SHP77 treated with DMSO at 0.1 percent for 48 hours (cell line): ENCODE results near the gene SPOP.

Experiments used
- DNase-seq: peaks from one replicate; lab custom pipeline; 2025; lab: John Stamatoyannopoulos, UW

Gene SPOP

DNA sequence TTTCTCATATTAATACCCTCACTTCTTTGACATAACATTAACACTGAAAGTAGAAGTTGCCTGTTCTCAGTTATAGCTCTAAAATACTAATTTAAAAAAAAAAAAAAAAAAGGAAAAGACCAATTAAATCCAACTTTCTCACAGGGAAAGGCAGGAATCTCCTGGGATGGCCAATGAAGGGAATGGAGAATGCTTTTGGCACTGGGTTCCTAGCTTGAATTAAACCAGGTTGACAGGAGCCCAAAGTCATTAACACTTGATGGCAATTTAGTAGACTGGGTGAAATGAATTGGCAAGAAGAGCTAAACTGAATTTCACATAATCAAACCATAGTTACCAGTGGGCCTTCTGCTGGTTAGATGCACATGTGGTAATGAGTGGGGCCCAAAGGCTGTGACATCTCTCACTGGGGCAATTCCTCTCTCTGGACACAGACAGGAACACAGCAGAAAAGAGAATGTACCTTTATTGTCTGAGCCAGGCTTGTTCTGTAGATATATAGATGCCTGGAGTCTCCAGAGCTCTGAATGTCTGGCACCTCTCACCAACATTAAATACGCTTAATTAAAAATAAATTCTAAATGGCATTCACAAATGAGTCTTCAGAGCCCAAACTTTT, 64.6 kb downstream of the SPOP start:
- DNase-seq, result no peak

DNA sequence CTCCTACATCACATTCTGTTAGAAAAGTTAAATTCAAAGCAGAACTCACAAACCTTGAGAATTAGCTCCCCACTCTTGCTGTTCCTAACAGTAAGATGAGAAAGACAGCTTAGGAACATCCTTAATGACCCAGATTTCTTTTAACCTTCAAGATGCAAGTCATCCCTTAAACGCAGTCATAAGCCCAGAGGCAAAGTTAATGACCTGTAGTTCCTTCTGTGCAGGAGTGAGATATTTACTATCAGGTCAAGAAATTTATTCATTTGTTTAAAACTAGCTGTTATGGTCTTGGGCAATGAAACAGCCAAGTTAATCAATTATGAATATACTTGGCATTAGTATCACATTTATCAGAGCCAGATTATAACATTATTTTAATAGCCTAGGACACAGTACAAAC, 65.2 kb downstream of the SPOP start:
- no peak for DNase-seq

DNA sequence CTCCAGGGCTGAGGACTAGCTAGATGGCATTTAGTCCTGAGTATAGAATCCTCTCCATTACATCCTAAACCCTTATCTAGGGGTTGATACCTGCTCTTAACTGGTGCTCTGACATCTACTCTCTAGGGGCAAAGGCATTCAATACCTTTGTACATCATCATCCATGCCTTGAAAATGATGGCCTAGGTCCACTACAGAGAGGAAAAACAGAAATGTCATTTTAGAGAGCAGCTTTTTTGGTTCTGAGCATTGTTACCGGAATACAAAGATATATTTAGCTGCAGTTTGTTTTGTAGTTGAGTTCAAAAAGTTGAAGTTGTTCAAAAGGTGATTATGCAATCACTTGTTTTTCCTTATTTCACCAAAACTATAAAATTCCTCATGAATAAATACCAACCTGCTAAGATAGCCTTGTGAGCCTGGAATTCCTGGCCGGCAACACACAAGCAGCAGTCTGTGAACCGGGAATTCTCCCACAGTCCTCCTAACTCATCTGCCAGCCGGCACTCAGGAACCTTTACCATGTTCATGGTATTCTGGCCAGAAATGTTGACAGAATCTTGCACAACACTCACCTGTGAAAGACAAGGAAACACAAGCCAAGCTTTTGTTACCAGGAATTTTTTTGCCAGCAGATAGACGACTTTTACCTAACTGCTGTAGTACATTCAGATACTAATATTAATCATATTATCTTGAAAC, 66.9 kb downstream of the SPOP start:
- DNase-seq, result no peak

DNA sequence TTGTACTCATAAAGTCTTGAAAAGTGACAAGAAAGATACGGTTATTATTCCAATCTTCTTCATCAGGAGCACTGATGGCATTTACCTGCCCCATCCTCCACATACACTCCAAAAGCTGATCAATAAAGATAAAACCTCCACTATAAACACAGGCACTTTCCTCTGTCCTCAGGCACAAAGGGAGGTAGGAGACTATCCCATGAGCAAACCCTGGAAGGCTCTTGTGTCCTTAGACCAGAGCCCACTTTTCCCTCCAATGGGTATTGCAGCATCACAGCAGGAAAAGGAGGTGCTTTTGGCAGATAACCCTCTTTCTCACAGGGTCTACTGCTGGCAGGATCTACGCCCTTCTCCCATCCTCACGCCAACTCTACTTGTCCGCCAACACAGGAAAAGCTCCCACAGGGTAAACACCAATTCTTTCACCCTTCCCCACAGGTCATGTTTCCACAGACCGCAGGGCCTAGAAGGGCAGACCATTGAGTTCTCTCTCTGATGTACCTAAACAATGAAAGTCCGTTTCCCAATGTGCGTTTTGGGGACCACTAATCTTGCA, 73.5 kb downstream of the SPOP start:
- DNase-seq, result no peak

DNA sequence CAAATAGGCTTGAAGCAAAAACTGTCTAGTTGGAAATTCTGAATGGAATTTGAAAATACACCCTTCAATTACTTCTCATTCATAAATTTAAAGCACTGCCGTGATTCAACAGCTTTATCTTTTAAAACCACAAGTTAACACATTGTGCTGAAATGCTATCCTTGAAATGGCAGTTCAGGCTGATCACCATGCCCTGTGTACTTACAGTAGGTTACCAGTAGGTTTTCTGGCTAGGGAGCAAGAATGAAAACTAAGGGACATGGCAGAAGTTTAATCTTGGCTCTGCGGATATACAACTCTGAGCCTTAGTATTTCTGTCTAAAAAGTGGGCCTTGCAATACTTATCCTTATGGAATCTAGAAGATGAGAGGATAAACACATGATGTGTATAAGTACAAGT, 74.2 kb downstream of the SPOP start:
- no peak for DNase-seq

DNA sequence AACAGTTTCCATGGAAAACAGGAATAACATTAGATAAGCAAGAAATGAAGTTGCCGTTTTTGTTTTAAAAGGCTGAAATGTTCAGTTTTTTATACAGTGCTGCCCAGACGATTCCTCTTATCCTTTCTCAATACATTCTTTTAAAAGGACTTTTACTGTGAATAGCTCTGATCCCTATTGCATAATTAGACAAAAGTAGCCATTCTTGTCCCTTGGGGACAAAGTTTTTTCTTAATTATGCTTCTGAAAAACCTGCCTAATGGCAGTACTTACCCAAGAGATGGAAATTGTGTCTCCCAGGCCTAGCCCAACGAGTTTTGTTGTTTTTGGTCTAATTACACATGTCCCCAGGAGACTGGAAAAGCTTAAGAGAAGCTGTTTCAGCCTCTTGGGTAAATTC, 74.7 kb downstream of the SPOP start:
- no peak for DNase-seq

DNA sequence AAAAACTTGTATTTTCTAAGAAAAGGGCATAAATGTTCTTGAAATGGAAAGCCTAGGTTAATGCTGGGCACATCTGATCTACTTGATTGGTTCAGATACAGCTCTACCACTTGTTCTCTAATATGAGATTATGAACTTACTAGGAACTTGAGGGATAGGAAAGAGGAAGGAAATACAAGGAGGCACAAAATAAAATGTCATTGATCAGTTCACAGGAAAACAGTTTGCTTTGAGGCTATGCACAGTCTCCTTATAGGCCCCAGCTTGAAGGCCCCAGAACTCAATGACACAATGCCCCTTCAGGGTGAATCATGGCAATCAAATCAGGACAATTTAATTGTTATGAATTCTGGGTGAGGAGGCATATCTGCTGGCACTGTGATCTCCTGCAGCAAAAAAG, 75.1 kb downstream of the SPOP start:
- no peak for DNase-seq

DNA sequence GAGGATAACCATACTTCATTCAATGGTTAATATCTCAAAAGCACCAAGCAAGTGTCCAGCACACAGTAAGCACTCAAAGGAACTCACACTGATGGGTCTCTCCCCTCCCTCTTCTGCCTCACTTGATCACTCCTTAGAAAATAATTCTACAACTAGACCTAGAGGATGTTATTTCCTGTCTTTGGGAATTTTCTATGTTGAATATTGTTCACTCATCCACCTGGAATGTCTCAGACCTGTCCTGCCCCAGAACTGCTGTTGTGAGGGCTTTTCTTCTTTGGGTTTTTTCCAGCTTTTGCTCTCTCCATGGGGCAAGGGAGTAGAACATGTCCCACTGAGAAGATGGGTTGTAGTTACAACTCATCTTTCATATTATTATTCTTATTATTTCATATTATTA, 76.9 kb downstream of the SPOP start:
- no peak for DNase-seq

DNA sequence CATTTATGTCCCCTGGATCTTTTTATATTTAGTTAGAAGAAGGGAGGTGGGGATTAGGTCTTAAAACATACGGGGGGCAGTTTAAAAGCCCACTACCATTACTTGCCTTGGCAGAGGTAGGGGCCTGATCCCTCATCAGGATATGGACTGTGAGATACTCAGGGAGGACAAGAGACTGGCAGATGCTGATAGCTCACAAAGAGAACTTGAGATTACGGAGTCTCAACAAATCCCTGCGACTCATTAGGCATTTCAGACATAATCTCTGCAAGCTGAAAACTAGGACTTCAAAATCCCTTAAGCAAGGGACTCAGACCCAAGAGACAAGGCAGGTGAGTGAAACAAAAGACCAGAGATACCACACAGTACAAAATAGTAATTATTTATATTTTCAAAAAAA, 79.0 kb downstream of the SPOP start:
- DNase-seq, result no peak

DNA sequence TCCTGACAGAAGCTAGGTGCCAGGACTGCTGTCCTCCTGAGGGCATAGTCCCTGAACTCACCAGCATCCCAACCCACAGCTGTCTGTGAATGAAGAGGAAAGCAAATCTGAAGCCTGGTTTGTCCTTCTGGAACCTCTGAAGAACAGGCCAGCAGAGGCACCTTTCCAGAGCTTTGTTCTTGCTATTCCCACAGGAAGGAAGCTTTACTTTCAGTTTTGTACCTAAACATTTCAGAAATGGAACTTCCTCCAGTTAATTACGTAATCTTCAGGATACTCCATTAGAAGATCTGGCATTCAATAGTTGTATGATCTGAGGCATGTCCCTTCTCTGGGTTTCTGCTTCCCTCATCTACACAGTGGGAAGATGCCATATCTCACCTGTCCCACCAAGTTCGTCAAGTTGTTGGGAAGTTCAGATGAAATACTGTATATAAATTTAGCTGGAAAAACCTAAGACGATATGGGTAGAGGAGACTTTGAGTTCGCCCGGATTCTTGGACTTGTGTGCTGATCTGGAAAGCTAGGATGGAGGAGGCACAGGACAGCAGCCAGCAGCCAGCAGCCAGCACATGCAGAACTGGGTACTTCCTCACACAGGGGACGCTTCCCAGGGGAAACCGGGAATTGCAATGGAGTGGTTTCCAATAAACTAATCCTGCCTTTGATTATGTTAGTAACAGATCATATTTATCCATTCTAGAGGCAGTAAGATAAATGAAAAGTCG, 79.8 kb downstream of the SPOP start:
- DNase-seq, result no peak

DNA sequence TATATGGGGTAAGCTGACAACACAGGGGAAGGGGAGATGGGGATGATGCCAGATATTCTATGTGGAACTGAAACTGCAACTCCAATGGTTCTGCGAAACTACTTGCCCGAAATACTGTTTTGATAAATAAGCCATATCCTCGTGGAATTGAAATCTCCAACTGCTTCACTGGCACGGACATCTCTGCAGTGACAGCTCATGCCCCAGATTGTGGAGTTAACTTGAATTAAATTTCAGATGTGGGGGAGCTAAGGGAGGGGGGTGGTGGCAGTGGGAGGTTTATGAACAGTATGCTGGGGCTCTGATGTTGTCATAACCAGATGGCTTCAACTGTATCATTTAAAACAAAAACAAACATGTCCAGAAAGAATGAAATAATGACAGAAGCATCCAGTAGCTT, 80.5 kb downstream of the SPOP start:
- no peak for DNase-seq

DNA sequence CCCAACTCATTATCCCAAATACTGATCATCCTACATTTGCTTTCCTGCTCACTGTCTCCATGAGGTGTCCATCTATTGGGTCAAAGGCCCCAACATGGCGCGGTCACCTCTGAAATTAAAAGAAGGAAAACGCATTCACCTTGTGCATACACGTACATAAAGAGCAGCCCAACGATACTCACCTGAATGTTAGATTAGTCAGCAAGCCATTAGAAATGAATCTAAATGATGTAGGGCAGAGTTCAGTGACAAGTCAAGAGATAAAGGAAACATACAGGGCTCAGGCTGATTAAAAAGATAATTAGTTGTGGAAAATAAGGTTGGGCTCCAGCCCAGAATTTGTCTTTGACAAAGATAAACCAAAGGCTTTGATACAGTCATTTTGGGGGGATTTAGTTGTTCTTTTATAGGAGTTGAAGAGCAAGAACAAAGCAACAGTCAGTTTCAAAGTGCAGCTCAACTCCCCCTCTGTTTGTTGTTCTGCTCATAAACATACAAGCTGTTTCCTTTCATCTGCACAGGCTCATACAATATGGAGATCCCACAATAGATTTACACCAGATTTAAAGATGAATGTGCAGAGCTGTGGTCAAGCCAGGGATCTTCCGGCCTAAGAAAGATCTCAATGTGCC, 81.2 kb downstream of the SPOP start:
- DNase-seq, result no peak

DNA sequence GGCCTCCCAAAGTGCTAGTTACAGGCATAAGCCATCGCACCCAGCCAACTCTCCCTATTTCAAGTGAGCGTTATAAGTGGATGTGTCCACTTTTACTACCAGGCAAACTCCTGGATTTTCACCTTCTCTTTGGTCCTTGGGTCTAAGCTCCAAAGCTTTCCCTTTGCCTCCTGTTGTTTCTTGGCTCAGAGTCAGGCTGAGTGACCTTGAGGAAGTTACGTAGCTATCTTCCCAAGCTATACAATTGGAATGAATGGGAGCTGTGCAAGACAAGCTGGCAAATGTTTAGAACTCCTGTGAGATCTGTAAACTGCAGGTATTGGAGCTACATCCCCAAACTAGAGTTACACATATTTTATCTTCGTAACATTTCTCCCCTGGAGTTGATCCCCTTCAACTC, 81.9 kb downstream of the SPOP start:
- DNase-seq, result no peak

DNA sequence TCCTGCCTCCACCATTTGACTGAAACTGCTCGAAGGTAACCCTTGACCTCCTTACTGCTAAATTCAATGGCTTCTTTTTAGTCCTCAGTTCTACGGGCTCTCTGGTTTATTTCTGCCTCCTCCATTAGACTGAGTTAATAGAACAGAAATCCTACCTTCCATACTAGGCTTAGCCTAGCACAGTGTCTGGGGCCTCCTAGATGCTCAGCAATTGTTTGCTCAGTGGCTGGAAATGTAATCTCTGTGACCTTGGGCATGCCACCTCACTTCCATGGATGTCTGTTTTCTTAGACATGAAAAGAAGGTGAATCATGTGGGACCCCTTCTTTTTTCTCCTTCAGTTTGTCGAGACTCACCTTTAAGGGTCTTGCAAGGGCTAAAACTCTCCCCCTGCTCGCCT, 82.6 kb downstream of the SPOP start:
- no peak for DNase-seq

DNA sequence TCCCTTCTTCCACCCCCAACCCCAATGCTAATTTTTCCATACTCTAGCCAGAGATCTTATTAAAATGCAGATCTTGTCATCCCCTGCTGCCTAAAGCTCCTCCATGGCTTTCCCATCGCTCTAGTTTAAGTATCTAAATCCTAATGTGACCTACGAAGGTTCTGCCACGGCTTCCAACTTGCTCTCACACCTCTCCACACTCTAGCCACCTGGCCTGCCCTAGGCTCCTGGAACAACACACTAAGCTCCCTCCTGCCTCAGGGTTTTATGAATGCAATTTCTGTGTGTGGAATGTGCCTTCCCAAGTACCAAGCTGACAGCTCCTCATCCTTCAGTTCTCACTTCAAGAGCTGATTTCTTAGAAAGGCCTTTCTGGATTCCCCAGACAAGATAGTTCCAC, 85.6 kb downstream of the SPOP start:
- DNase-seq, result no peak

DNA sequence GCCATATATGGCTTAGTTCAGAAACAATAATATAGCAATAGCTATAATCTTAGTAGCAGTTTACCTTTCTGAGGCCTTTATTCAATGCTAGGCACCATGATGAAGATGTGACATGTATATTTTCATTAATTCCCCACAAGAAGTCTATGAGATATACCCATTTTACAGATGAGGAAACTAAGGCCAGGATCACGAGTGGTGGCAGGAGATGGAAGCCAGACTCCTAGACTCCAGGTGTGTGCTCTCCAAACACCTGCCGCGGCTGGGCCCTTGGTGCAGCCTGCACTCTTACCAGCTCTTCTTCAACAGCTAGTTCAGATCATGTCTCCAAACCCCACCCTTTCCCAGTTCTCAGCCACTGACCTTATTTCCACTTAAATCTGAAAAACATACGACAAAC, 87.0 kb downstream of the SPOP start:
- no peak for DNase-seq

DNA sequence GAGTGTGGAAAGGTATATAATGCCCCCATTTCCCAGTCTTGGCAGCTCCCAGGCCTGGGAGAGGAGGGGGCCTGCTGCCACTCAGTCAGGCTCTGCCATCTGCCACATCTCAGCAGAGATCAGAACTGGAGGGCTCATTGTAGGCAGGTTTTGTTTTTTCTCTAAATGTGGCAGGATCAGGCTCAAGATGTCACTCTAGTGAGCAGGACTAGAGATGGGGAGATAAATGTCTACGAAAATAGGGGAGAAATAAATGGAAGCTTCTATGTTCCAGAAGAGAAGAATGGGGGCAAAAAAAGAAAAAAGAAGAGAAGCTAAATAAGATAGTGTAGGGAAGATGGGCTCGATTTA, 88.3 kb downstream of the SPOP start:
- DNase-seq, result no peak

DNA sequence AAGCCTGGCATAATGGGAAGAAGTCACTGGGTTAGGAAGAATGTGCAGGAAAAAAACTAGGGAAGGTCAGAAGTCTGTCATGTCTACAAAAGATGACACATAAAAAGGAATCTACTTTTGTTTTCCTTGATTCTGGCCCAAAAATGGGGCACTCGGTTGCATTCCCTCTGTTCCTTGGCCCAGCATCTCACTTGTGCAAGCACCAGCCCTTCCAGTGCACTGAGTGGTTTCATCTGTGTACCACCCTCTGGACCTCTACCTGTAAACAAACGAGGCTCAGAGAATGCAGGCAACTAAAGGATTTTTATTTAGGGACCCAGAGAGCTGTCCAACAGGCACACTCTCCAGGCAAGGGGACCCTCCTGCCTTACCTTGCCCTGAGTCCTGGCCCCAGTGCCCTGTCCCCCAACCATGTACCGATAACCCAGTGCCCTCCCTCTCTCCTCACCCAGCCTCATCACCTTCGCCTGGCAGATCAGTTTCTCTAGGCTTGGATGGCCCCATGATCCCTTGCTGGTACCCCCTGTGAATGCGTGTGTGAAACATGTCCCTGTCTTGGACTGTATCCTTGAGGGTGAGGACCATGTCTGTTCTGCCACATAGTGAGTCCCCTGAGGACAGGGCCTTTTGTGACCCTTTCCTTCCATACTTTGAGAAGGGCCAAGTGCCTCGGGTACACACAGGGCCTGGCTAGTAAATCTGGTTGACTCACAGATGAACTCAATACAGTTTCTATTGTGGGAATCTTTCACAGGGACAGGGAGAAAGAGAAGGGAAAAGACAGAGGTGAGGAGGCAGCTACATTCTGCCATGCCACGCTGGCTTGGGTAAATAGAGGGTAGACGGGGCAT, 88.9 kb downstream of the SPOP start:
- DNase-seq, result no peak

DNA sequence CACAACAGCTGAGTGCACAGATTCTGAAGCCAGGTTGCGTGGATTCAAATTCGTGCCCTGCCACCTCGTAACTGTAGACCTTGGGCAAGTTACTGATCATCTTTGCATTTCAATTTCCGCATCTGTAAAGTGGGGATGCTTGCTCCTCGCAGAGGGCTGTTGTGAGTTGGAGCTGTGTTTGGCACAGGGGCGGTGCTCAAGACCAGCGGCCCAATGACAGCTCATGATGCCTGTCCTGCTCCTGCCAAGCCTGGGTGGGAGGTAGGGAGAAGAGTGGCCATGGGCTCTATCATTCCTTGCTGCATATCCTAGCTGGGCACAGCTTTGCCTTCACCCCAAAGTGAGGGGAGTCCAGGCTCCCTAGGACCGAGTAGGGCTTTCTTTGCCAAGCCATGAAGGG, 89.6 kb downstream of the SPOP start:
- DNase-seq, result no peak

DNA sequence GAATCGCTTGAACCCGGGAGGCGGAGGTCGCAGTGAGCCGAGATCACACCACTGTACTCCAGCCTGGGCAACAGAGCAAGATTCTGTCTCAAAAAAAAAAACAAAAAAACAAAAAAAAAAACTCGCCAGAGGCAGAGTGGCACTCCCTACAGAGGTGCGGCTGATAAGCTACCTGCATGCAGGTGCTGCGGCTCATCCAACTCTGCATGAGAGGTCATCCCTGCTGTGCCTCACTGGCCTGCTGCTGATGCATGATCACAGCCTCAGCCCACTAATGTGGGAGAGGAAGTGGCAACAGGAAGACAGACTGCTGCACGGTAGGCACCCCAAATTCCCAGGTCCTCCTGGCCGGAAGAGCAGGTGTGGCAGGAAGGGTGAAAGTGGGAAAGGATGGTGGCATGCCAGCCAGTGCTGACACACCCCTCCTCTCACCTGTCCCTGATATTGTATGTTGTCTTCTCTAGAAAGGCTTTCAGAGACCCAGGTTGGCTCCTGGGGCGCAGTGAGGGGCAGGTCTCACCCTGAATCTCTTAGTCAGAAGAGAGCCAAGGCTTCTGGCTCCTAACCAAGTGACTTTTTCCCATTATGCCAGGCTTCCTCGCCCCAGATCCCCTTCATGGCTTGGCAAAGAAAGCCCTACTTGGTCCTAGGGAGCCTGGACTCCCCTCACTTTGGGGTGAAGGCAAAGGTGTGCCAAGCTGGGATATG, 90.4 kb downstream of the SPOP start:
- no peak for DNase-seq

DNA sequence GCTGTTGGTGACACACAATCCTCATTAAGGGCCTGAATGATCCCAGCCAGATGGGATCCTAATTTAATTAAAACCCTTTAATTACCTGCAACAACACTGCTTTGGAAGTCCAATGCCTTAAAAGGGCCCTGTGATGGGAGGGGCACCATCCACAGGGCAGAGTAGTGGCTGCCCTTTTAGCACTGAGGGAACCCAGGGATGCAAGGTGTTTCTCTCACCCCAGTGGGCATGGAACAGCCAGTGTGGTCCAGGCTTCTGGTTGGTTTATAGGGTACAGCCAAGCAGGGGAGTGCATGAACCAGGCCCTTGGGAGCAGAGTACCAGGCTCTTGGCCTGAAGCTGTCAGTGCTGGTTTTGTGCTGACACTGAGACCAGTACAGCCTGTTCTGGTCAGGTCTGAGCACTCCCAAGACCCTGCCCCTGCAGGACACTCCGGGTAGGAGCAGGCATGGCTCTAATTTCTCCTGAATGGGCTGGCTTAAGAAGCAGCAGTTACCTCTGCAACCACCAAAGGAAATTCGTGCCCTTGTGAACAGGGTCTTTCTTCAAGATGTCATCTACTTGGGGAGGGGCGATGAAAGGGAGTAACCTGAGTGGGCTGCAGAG, 92.4 kb downstream of the SPOP start:
- no peak for DNase-seq
